ENCODE data around the gene LPA. TPM values are rescaled to one million over a fixed set of nuclear protein-coding genes. Genes with fewer than 3 reads are reported as not detected.
A peak's percentile ranks its signal among the peaks of the same experiment; 100 is the strongest.

LPA gene
- total and polyA plus RNA-seq, 2 of the 13 experiments (the other 11 are each of a cell fraction or from before 2014, with no cell fraction given): not detected

DNA sequence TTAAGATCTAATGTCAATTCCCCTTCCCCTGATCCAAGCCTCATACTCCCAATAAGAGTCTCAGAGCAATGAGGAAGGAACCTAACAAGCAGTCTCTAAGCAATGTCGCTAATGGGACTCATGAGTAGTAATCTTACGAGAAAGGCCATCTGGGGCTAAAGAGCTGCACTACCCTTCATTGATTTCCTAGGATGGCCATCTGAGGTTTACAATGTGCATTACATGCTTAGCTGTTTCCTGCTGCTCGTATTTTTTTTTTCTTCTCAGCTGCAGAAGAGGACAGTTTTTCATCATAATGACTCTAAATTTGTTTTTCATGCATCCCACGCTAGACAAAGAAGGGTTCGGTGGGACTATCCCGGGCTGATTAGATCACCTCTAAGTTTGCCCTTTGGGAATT is 119.3 kb downstream of the LPA start (continued):
- TF ChIP-seq ZNF10 (CRISPR knock-in tag; IDR thresholded peaks at IDR 0.05; ENCODE audit: borderline replicate concordance, low read depth): no peak
- TF ChIP-seq, protein P1, sequence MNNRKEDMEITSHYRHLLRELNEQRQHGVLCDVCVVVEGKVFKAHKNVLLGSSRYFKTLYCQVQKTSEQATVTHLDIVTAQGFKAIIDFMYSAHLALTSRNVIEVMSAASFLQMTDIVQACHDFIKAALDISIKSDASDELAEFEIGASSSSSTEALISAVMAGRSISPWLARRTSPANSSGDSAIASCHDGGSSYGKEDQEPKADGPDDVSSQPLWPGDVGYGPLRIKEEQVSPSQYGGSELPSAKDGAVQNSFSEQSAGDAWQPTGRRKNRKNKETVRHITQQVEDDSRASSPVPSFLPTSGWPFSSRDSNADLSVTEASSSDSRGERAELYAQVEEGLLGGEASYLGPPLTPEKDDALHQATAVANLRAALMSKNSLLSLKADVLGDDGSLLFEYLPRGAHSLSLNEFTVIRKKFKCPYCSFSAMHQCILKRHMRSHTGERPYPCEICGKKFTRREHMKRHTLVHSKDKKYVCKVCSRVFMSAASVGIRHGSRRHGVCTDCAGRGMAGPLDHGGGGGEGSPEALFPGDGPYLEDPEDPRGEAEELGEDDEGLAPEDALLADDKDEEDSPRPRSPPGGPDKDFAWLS (CRISPR knock-in tag; IDR thresholded peaks at IDR 0.05; ENCODE audit: borderline replicate concordance): no peak

DNA sequence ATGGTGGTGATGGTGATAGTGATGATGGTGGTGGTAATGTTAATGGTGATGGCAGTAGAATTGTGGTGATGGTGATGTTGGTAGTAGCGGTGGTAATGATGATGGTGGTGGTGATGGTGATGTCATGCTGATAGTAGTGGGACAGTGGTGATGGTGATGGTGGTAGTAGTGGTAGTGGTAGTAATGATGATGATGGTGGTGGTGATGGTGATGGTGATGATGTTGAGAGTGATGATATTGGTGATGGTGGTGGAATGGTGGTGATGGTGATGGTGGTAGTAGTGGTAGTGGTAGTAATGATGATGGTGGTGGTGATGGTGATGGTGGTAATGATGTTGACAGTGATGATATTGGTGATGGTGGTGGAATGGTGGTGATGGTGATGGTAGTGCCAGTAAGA is 128.8 kb downstream of the LPA start:
- peaks cover 4% of the 10 kb centered on the region; the same call in 1 of the 2 replicates for H3K4me1 ChIP-seq (ENCODE audit: insufficient read depth, low read length)
- in situ Hi-C loops (cut with HindIII; ENCODE audit: extremely low pct_ligation_motif_present, low pct_unique_long_range_greater_than_20kb): no loop called here
- H3K27ac ChIP-seq (ENCODE audit: extremely low read length, insufficient read depth, low read length): no peak overlapping the region
- DNase-seq (ENCODE audit: low spot score) (no peak), FAIRE-seq (no peak), ATAC-seq (no peak)
- no peak overlapping the region for H3K4me2 ChIP-seq (ENCODE audit: low read depth, low read length)
- H3K9ac ChIP-seq (ENCODE audit: insufficient read depth, low read depth, low read length): no peak overlapping the region
- no peaks in the 10 kb centered on the region for H3K27me3 ChIP-seq (ENCODE audit: control insufficient read depth in 1 of 2, insufficient read depth in 2 of 2, low read length in 2 of 2)
- WGBS (ENCODE audit: low lambda C conversion rate): 0% methylated on average over 1 of the region's 1 CpG
- no peaks in the 10 kb centered on the region for H4K20me1 ChIP-seq (ENCODE audit: insufficient read depth, low read length)
- intact Hi-C loops (cut with micrococcal nuclease; ENCODE audit: unreplicated experiment): loop anchor here (1.0 kb wide), 1 partner anchor 79 kb away; no protein-coding TSS in a partner anchor
- no TSS peak for BruUV-seq (replicated peaks)
- ChIA-PET POLR2A (no interaction called here), CTCF (ENCODE audit: low intra/inter-chr PET ratio, low total read pairs) (interaction anchor here (2.3 kb wide), 1 partner anchor 15 kb away, joined by 28 read pairs; no protein-coding TSS in a partner anchor)
- H3K4me3 ChIP-seq (replicated peaks in 1 of 3; ENCODE audit: insufficient read depth in 1 of 3, low read depth in 2 of 3, low read length in 3 of 3): no peak overlapping the region
- no peaks in the 10 kb centered on the region for H3K9me3 ChIP-seq (ENCODE audit: low read length)
- H3K36me3 ChIP-seq (replicated peaks in 1 of 2; ENCODE audit: control insufficient read depth in 1 of 2, insufficient read depth in 2 of 2, low read length in 2 of 2): no peaks in the 10 kb centered on the region
- H2AFZ ChIP-seq (ENCODE audit: low read length): no peak overlapping the region
- H3K79me2 ChIP-seq (ENCODE audit: insufficient read depth, low read length): no peaks in the 10 kb centered on the region
- TF ChIP-seq ATF7 (IDR thresholded peaks at IDR 0.05) (peak; percentile 95), ATF7 (CRISPR knock-in tag; IDR thresholded peaks at IDR 0.05) (no peak), ZNF720 (CRISPR knock-in tag; IDR thresholded peaks at IDR 0.05) (no peak), ZC3H4 (CRISPR knock-in tag; IDR thresholded peaks at IDR 0.05; ENCODE audit: borderline replicate concordance) (no peak), FOXA1 (IDR thresholded peaks at IDR 0.05) (peak; percentile 58), FOXA1 (CRISPR knock-in tag; IDR thresholded peaks at IDR 0.05) (no peak), CREB1 (IDR thresholded peaks at IDR 0.05) (peak; percentile 92), CREB1 (CRISPR knock-in tag; IDR thresholded peaks at IDR 0.05) (no peak), AFF4 (CRISPR knock-in tag; IDR thresholded peaks at IDR 0.05) (no peak), MTA1 (CRISPR knock-in tag; IDR thresholded peaks at IDR 0.05; ENCODE audit: borderline replicate concordance) (no peak), ARNT2 (CRISPR knock-in tag; IDR thresholded peaks at IDR 0.05; ENCODE audit: low read depth) (no peak)
- TF ChIP-seq, protein P2, sequence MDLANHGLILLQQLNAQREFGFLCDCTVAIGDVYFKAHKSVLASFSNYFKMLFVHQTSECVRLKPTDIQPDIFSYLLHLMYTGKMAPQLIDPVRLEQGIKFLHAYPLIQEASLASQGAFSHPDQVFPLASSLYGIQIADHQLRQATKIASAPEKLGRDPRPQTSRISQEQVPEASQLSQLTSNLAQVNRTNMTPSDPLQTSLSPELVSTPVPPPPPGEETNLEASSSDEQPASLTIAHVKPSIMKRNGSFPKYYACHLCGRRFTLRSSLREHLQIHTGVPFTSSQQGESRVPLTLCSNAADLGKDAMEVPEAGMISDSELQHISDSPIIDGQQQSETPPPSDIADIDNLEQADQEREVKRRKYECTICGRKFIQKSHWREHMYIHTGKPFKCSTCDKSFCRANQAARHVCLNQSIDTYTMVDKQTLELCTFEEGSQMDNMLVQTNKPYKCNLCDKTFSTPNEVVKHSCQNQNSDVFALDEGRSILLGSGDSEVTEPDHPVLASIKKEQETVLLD (CRISPR knock-in tag; IDR thresholded peaks at IDR 0.05; ENCODE audit: low read depth): no peak
- TF ChIP-seq, protein P3, sequence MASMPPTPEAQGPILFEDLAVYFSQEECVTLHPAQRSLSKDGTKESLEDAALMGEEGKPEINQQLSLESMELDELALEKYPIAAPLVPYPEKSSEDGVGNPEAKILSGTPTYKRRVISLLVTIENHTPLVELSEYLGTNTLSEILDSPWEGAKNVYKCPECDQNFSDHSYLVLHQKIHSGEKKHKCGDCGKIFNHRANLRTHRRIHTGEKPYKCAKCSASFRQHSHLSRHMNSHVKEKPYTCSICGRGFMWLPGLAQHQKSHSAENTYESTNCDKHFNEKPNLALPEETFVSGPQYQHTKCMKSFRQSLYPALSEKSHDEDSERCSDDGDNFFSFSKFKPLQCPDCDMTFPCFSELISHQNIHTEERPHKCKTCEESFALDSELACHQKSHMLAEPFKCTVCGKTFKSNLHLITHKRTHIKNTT (CRISPR knock-in tag; IDR thresholded peaks at IDR 0.05): no peak
